ENCODE data around the gene OVOL2.

- TF ChIP-seq CTCF (IDR thresholded peaks at IDR 0.05 in 4 of 5, conservative IDR thresholded peaks at IDR 0.05 in 1 of 5) (no peak), POLR2A (IDR thresholded peaks at IDR 0.05) (no peak)
These were observed 65.5 kb downstream of the OVOL2 start for GRCh38 chr20:17992224-17992637.

Data from gastrocnemius medialis (tissue), 4 donors.